ENCODE measurements around the gene CELF5.
A peak's percentile ranks its signal among the peaks of the same experiment; 100 is the strongest.

Gene CELF5

DNA sequence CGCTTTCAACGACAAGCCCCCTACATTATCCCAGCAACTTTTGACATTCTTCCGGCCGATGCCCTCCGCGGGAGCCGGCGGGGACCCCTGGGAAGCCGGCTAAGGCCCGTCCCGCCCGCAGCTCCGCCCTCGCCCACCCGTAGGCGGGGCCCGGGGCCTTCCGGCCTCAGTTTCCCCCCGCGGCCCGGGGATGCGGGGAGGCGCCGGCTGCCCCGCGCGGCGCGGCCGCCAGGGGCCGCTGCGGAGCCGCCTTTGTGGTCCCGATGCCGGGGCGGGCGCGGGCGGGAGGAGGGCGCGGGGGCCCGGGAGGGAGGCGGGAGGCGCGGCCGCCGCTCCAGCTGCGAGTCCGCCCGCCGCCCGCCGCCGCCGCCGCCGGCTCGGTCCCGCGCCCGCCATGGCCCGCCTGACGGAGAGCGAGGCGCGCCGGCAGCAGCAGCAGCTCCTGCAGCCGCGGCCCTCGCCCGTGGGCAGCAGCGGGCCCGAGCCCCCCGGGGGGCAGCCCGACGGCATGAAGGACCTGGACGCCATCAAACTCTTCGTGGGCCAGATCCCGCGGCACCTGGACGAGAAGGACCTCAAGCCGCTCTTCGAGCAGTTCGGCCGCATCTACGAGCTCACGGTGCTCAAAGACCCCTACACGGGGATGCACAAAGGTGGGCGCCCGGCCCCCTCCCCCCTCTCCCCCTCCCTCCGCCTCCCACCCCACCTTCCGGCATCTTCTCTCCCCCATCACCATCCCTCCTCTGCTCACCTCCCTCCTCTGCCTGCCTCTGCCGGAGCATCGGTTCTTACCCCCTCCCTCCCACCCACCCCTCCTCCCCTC is at the start of gene CELF5:
Gene CELF5 (plus strand): TSS at position 316 of the 823 bp plus-strand sequence. CDS start 79 bp downstream, at position 395.
- DNase-seq (ENCODE audit: low read depth in 2 of 2) = peak in 1 of 2 experiments; percentile 38

DNA sequence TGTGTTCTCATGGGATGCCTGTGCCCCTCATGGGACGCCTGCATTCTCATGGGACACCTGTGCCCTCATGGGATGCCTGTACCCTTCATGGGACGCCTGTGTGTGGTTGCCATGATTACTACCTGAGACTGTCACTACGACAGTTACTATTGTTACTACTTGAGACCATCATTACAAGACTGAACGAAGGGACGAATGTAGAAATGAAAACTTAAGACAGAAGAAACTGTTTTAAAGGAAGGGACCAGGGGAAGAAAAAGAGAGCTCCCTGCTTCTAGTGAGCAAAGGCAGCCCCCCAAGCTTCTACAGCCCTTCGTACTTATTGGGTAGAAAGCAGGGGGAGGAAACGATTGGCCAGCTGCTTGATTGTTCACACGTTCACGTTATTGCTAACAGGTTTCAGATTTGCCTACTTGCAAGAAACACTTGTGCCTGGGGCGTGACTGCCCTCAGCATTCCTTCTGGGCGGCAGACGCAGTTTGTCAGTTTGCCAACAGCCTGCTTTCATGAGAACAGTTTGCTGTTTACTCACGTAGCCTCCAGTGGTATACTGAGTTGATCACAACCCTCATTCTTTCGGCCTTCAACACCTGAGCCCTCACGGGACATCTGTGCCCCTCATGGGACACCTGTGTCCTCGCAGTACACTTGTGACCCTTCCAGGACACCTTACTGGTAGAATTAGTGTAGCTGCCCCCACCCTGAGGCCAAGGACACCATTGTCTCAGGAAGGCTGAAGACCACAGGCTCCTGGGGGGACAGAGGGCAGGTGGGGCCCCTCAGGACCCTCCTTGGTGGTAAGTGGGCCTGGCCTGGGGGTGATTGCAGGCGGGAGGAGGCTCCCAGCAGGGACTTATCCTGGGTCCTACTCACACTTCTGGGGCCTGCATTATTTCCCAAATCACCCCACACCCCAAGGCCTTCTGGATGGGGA is 48.4 kb upstream of the CELF5 start:
- no peak for DNase-seq (ENCODE audit: low read depth in 2 of 2)

DNA sequence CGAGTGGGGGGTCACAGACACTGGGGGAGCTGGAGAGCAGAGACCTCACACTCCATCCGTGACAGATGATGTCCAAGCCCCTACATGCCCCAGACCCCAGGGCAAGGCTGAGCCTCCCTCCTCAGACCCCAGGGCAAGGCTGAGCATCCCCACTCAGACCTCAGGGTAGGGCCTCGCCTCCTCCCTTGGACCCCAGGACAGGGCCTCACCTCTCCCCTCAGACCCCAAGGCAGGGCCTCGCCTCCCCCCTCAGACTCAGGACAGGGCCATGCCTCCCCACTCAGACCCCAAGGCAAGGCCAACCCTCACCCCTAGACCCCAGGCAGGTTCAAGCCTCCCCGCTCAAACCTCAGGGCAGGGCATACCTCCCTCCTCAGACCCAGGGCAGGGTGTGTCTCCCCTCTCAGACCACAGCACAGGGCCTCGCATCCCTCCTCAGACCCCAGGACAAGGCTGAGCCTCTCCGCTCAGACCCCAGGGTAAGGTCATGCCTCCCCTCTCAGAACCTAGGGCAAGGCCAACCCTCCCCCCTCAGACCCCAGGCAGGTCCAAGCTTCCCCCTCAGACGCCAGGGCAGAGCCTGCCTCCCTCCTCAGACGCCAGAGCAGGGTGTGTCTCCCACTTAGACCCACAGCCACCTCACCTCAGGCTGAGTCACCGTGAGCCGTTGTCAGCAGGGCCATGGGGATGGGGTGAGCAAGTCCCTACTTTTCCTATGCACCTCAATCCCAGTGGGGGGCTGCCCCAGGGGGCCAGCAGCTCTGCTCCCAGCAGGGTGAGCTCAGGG is 47.6 kb upstream of the CELF5 start:
- peak in 1 of 2 experiments; percentile 61 for DNase-seq (ENCODE audit: low read depth in 2 of 2)

DNA sequence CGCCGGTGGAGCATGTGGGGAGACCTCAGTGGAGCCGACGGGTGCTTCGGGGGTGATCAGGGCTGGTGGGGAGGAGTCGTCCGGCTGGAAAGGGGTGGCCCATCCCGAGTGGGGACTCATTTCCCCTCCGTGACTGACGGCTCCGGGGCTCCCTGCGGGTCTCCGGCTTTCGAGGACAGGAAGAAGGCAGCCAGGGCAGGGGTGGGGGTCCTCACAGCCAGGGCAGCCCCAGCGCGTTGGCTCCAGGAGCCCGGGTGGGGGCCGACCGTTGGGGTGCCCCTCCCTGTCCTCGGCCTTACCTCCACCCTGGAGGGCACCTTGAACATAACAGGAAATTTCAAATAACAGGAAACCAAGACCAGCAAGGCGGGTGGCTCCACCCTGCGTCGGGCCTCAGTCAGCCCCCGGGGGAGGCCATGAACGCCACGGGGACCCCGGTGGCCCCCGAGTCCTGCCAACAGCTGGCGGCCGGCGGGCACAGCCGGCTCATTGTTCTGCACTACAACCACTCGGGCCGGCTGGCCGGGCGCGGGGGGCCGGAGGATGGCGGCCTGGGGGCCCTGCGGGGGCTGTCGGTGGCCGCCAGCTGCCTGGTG is 46.0 kb upstream of the CELF5 start, which contains the start of gene S1PR4:
Gene S1PR4 (plus strand): TSS at position 393 of the 596 bp plus-strand sequence. CDS start 24 bp downstream, at position 417.
- DNase-seq (ENCODE audit: low read depth in 2 of 2) = peak in 1 of 2 experiments; percentile 56

DNA sequence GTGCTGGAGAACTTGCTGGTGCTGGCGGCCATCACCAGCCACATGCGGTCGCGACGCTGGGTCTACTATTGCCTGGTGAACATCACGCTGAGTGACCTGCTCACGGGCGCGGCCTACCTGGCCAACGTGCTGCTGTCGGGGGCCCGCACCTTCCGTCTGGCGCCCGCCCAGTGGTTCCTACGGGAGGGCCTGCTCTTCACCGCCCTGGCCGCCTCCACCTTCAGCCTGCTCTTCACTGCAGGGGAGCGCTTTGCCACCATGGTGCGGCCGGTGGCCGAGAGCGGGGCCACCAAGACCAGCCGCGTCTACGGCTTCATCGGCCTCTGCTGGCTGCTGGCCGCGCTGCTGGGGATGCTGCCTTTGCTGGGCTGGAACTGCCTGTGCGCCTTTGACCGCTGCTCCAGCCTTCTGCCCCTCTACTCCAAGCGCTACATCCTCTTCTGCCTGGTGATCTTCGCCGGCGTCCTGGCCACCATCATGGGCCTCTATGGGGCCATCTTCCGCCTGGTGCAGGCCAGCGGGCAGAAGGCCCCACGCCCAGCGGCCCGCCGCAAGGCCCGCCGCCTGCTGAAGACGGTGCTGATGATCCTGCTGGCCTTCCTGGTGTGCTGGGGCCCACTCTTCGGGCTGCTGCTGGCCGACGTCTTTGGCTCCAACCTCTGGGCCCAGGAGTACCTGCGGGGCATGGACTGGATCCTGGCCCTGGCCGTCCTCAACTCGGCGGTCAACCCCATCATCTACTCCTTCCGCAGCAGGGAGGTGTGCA is 45.3 kb upstream of the CELF5 start:
- DNase-seq (ENCODE audit: low read depth in 2 of 2) = no peak

DNA sequence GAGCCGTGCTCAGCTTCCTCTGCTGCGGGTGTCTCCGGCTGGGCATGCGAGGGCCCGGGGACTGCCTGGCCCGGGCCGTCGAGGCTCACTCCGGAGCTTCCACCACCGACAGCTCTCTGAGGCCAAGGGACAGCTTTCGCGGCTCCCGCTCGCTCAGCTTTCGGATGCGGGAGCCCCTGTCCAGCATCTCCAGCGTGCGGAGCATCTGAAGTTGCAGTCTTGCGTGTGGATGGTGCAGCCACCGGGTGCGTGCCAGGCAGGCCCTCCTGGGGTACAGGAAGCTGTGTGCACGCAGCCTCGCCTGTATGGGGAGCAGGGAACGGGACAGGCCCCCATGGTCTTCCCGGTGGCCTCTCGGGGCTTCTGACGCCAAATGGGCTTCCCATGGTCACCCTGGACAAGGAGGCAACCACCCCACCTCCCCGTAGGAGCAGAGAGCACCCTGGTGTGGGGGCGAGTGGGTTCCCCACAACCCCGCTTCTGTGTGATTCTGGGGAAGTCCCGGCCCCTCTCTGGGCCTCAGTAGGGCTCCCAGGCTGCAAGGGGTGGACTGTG is 44.6 kb upstream of the CELF5 start:
- DNase-seq (ENCODE audit: low read depth in 2 of 2) = peak in 1 of 2 experiments; percentile 46

DNA sequence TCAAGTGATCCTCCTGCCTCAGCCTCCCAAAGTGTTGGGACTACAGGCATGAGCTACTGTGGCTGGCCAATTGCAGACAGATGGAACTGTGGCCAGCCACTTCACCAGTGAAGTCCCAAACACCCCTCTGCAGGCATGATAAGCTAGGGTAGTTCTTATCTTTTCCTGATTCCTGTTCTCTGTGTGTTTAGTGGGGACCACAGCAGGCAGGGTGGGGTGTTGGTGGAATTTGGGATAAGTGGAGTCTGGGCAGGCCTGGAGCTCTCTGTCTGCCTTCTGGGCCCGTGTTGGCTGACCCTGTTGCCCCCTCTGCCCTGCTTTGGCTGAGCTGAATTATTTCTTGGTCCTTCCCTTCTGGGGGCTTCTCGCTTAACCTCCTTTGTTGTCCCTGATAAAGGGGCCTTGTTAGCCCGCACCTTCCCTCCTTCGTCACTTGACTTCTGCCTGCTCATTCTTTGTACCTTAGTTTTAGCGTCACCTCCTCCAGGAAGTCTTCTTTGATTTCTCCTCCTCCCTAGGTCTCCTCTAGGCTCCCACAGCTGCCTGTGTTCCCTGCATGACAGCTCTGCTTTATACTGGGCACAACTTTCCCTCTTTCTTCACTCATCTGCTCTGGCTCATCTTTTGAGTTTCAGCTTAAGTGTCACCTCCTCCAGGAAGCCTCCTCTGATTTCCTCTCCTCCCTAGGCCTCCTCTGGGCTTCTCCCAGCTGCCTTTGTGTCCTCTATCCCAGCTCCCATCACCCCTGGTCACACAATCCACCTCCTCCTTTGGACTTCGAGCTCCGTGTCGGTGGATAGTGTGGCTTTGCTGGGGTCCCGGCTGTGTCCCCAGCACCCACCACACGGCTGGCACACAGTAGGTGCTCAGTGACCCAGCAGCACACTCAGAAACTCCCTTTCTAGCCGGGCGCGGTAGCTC is 40.5 kb upstream of the CELF5 start:
- no peak for DNase-seq (ENCODE audit: low read depth in 2 of 2)

DNA sequence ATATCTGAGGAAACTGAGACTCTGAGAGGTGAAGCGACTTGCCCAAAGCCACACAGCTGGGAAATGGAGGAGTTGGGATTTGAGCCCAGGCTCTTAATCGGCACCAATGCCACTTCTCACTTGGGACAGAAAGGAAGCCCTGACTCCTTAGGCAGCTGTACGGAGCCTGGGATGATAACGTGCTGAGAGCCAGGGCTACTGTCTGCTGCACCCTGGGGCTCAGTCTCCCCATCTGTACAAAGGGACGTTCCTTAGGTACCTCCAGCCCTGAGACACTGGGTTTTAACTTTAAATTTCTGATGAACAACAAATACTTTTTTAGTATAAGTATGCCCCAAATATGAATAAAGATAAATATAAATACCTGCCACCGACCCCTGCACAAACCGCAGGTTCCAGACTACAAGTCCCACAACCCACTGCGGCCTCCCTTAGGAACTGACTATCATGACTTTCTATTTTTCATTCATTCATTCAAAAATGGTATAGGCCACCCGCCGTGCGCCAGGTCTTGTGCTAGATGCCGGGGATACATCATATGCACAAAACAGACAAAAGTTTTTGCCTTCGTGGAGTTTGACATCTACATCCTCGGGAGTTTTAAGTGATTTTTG is 39.5 kb upstream of the CELF5 start:
- DNase-seq (ENCODE audit: low read depth in 2 of 2) = peak; percentile 51 to 59

DNA sequence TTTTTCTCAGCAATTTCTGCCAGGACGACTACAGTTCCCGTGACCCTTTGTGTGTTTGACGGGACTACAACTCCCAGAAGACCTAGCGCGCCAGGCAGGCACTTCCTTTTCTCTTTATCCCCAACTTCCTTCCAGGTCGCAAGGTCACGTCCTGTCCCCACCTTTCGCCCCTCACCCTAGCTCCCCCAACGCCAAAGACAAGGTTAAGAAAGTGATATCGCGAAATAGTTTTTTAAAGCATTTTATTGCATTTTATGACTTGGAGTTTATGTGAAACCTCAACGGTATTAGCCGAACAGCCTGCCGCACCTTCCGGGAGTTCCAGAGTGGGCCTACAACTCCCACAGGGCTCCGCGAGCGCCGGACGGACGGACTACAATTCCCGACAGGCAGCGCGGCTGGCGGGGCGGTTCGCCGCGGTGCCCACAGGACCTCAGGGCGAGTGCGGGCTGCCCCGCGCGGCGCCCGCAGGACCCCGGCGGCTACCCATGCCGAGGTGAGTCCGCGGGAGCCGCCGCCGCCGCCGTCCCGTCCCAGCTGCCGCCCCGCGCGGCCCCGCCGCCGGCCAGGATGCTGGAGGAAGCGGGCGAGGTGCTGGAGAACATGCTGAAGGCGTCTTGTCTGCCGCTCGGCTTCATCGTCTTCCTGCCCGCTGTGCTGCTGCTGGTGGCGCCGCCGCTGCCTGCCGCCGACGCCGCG is 38.9 kb upstream of the CELF5 start, which contains the start of gene NCLN:
Gene NCLN (plus strand): TSS at position 470 of the 699 bp plus-strand sequence. CDS start 101 bp downstream, at position 571.
- DNase-seq (ENCODE audit: low read depth in 2 of 2) = peak; percentile 87 to 91

DNA sequence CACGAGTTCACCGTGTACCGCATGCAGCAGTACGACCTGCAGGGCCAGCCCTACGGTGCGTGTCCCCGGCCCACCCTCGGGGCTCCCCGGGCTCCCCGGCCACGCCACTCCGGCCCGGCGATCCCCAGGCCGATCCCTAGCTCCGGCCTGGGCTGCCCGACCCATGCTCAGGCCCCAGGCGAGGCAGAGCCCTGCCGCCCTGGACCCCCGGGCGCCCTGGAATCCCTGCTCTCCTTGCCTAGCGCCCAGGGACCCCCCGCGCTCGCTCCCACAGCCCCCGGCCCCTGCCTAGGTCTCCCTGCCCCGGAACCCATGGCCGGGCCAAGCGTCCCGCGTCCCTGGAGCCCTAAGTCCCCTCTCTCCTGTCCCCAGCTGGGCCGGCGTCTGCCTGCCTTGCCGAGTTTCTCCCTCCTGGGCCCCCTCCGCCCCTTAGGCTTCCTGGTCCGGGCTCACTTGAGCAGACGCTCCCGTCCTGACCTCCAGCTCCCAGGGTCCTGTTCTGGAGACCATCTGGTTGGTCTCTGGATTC is 38.2 kb upstream of the CELF5 start:
- no peak for DNase-seq (ENCODE audit: low read depth in 2 of 2)

DNA sequence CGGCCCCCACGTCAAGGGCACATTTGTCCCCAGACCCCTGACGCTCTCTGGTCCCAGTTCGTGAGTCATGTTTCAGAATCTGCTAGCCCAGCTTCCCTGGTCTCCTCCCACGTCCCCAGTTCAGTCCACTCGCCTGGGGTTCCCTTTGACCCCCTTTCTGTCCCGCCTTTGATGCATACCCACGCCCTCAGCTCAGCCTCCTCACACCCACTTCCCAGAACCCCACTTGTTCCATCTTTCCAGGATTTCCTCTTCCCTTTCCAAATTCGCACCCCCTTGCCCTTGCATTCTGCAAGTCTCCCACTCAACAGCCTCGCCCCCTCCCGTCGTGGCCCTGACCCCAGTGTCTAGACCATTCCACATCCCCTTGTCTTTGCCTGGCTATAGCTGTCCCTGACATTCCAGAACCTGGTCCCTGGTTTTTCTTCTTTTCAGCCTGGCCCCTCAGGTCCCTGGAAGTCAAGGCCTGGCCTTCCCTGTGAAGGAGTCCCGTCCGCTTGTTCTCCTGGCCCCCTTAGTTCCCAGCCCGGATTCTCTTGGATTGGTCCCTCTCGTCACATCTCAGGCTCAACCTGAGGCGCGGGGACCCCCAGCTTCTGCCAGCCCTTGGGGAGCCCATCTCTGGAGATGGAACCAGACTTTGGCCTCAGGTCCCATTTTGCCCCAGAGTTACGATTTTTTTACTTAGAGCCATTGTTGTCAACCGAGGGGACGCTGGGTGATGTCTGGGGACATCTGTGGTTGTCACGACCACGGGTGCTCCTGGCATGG is 37.4 kb upstream of the CELF5 start:
- no peak for DNase-seq (ENCODE audit: low read depth in 2 of 2)

DNA sequence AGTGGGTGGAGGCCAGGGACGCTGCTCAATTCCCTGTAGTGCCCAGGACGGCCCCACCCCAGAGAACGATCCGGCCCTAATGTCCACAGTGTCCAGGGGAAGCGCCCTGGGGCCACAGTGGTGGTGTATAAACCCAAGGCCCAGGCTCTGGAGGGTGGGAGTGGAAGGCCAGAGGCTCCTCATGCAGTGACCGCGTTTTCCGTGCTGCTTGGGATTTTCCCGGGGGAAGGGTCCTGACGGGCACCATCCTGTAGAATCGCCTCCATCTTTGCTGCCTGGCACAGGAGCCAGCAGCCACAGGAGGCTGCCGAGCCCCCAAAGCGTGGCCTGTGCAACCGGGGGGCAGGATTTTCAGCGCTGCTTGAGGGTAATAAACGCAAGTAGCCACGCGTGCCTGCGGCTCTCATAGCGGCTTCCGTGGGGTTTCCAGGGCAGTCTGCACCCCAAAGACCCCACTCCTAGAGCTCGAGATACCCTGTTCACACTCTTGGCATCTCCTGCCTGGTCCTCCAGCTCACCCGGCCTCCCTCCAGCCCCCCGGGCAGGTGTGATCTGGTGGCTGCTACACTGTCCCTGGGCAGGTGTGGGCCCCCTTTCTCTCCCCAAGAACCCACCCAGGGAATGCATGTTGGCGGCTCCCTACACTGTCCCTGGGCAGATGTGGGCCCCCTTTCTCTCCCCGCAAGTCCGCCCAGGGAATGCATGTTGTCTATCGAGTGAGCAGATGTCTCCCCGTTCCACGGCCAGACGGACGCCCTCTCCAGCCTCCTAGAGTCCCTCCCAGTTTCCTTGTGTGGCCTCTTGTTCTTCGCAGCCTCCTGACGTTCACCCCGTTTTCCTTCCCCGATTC is 36.6 kb upstream of the CELF5 start:
- DNase-seq (ENCODE audit: low read depth in 2 of 2) = no peak

DNA sequence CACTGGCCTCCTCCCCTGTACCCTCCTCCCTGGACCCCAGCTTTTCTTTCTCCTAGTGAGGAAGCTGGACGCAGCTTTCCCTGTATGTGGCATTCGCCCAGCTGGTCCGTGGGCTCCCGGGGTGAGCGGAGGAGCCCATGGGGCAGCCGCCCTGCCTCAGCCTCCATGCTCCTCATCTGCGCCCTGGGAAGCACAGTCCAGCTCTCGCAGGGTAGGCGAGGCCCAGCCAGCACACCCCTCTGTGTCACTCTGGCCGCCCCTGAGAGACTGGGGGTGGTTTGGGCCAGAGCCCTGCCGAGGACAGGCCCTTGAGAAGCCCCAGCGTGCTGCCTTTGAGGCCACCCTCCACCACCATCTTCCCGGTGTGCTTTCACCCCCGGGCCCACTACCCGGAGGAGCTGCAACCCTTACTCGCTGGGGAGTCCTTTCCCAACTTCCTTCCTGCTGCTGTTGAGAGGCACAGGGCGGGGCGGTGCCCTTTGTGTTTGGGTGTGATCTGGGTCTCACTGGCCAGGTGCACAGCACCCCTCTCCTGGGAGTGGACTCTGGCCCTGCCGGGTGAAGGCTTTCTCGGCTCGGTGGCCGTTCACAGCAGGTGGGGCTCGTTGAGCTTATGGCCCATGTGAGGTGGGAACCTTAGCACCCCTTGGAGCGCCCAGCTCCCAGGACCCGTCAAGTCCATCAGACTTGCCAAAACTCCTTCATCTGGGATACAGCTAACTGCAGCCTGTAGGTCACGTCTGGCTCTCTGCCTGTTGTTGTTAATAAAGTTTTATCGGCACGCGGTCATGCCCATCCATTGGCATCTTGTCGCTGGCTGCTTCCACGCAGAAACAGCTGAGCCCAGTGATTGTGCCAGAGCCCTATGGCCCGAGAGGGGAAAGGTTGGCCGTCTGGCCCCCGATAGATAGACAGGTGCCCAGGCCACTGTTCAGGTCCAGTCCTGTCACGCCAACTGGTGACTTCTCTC is 35.5 kb upstream of the CELF5 start:
- no peak for DNase-seq (ENCODE audit: low read depth in 2 of 2)

DNA sequence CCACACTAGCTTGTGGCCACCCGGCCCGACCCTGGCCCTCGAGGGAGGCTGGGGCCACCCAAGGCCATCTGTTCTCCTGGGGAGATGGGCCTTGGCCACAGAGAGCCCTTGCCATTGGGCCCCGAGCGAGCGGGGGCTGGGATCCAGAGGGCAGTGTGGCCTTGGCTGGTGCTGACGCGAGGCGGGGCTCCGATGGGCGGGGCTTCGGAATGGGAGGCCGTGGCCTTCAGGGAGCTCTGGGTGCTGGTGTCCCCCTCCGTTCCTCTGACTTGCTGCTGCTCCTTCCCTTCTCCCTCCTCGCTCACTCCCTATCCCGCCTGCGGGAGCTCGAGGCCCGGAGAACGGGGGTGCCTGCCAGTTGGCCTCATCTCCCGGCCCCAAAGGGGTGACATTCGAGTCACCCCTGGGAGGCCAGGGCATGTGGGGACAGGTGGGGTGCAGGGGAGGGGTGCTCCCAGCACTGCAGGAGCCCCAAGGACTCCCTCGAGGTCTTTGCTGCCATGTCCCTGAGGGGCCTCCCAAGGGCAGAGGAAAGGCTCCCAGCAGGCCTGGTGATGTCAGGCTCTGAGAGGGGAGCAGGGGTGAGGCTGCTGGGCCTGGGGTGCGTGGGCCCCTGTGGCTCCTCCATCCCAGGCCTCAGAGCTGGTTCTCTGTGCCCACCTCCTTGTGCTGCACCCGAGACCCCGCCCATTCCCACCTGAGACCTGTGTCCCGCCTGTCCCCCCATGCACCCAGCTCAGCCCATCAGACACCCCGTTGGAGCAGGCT is 34.6 kb upstream of the CELF5 start:
- DNase-seq (ENCODE audit: low read depth in 2 of 2) = no peak

Measured in stimulated activated CD4-positive, alpha-beta T cell treated with anti-CD3 and anti-CD28 coated beads, Interleukin-12 subunit alpha, Interleukin-12 subunit beta, amount 100 ng/mL, for 24 hours (primary cell).